Transverse colon (tissue), 4 donors: ENCODE data around the gene SCML2. TPM values are rescaled to one million over a fixed set of nuclear protein-coding genes. Genes with fewer than 3 reads are reported as not detected.
"Not testable (repeated sequence)": the region's sequence is repeated elsewhere in the genome, so short reads cannot be mapped to it uniquely, and the experiment has no call there.

Experiments used
- DNase-seq: peaks from one replicate; pipeline ENCODE4 v3.0.0-alpha.2; 2019
- H3K27ac ChIP-seq, 4 donors: fragments of 200-600 bp; sonication (generic); 2 replicates each; pipeline ENCODE4 v1.5.1; 2016 to 2018; ENCODE audit warnings: inconsistent platforms in 4 of 4
- H3K27me3 ChIP-seq: fragments of 200-600 bp; sonication (generic); 2 replicates; pipeline ENCODE4 v1.5.1; 2017; ENCODE audit warnings: inconsistent platforms
- H3K36me3 ChIP-seq, 4 donors: fragments of 200-600 bp; sonication (generic); 2 replicates each; pipeline ENCODE4 v1.5.1; 2017 to 2019; ENCODE audit warnings: inconsistent platforms in 4 of 4
- H3K4me1 ChIP-seq, 4 donors: fragments of 200-600 bp; sonication (generic); 2 replicates each; pipeline ENCODE4 v1.5.1; 2017 to 2020; ENCODE audit warnings: inconsistent platforms in 4 of 4
- H3K4me3 ChIP-seq, 4 donors: fragments of 200-600 bp; sonication (generic); 1 replicate in 1 of 4; 2 replicates in 3 of 4; pipeline versions ENCODE4 v1.5.1 to v1.6.1; 2017 to 2019; ENCODE audit warnings: inconsistent platforms in 4 of 4
- H3K9me3 ChIP-seq, 2 donors: fragments of 200-600 bp; sonication (generic); 2 replicates each; pipeline ENCODE4 v1.5.1; 2017 to 2019; ENCODE audit warnings: inconsistent platforms in 2 of 2
- EP300 ChIP-seq: sonication (generic); formaldehyde crosslinking; IDR thresholded peaks from one replicate; pipeline ENCODE4 v1.6.1; 2017; ENCODE audit warnings: antibody characterized with exemption, low read depth
- POLR2A ChIP-seq: fragments of 450-650 bp; IDR thresholded peaks from one replicate; pipeline ENCODE4 v1.6.1; 2016; ENCODE audit warnings: antibody characterized with exemption, mild to moderate bottlenecking, moderate library complexity
- POLR2AphosphoS5 ChIP-seq, 3 donors: sonication (generic); formaldehyde crosslinking; IDR thresholded peaks; one replicate each; pipeline ENCODE4 v1.6.1; 2016; ENCODE audit warnings: antibody characterized with exemption in 3 of 3
- WGBS, 2 donors: methylation state at CpG; one replicate each; pipeline ENCODE4 v1.1.5; 2018; ENCODE audit warnings: low coverage in 1 of 2; 5-methylcytosine and 5-hydroxymethylcytosine counted together
- in situ Hi-C, 4 donors: fragments of 200-750 bp; cut with MboI; loops; one replicate each; pipeline versions ENCODE4 v1.15.0 to v1.15.1; 2017; ENCODE audit warnings: low sequenced_read_pairs in 3 of 4, low pct_ligation_motif_present in 1 of 4, low pct_unique_long_range_greater_than_20kb in 1 of 4
- intact Hi-C: fragments of 100-400 bp; cut with DNase I; formaldehyde crosslinking; loops from one replicate; pipeline ENCODE4 v1.15.1; 2023; ENCODE audit warnings: low total_unique reads
- total RNA-seq, 4 donors: library from RNA; depleted of rRNA; stranded (reverse); fragments of >200 nt; gene quantifications; one replicate each; pipeline ENCODE4 v1.1.0, GENCODE V29; 2016
- TF ChIP-seq, protein P1 (sequence below), 5 experiments: fragments of 200-600 bp in 3 of 5; fragments of 450-650 bp in 2 of 5; sonication (generic) in 3 of 5; IDR thresholded peaks; 1 replicate in 2 of 5; 2 replicates in 3 of 5; pipeline ENCODE4 v1.5.1; 2016 to 2017; ENCODE audit warnings: antibody characterized with exemption in 5 of 5, inconsistent platforms in 3 of 5, mild to moderate bottlenecking in 2 of 5, moderate library complexity in 1 of 5

The SCML2 gene
- total RNA-seq, 4 donors from 2014 or later, result 1.1 to 15.9 (median 1.4) TPM

DNA sequence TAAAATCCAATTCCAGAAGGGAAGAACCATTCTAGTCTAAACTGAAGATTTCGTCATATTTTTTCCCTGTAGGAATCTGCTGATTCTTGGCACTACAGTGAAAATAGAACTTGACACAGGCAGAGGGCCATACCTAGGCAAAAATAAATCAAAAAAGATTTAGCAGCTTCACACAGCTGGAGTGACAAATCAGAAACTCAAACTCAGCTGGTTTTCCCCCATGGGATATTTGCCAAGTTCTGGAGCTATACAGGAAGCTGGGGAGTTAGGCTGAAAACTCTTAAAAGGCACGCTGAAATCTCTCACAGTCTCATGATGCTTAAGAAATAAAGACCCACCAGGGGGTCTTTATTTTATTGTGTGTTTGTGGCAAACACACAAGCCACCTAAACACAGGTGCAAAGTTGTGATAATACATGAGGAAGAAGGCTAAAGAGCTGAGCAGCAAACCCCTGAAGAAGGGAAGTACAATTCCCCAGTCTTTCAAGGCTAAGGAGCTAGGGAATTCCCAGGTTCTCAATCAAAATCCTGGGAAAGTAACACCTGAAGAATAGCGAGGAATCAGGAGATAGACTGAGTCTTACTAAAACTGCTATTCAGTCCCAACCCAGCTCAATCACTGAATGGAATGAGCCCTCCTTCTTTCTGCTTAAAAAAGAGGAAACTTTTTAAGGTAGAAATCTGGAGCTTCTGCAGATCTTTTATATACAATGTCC, 101.7 kb downstream of the SCML2 start:
- H3K36me3 ChIP-seq, result no peaks in the 10 kb centered on the region
- H3K9me3 ChIP-seq, result no peaks in the 10 kb centered on the region
- WGBS, 2 donors, result 45% methylated on average over 3 of the region's 3 CpGs; no CpG with 5 or more reads in 1 of the 2 donors
- DNase-seq, result no peak
- no peaks in the 10 kb centered on the region for H3K4me1 ChIP-seq
- H3K27me3 ChIP-seq, result no peaks in the 10 kb centered on the region
- in situ Hi-C loops, result no loop called here
- H3K4me3 ChIP-seq, result no peak overlapping the region
- no peak for TF ChIP-seq EP300
- no peak for TF ChIP-seq POLR2A
- TF ChIP-seq, protein P1, sequence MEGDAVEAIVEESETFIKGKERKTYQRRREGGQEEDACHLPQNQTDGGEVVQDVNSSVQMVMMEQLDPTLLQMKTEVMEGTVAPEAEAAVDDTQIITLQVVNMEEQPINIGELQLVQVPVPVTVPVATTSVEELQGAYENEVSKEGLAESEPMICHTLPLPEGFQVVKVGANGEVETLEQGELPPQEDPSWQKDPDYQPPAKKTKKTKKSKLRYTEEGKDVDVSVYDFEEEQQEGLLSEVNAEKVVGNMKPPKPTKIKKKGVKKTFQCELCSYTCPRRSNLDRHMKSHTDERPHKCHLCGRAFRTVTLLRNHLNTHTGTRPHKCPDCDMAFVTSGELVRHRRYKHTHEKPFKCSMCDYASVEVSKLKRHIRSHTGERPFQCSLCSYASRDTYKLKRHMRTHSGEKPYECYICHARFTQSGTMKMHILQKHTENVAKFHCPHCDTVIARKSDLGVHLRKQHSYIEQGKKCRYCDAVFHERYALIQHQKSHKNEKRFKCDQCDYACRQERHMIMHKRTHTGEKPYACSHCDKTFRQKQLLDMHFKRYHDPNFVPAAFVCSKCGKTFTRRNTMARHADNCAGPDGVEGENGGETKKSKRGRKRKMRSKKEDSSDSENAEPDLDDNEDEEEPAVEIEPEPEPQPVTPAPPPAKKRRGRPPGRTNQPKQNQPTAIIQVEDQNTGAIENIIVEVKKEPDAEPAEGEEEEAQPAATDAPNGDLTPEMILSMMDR (IDR thresholded peaks at IDR 0.05), result no peak
- no peak for TF ChIP-seq POLR2AphosphoS5 (IDR thresholded peaks at IDR 0.05)
- intact Hi-C loops, result no loop called here
- H3K27ac ChIP-seq, result no peak overlapping the region

DNA sequence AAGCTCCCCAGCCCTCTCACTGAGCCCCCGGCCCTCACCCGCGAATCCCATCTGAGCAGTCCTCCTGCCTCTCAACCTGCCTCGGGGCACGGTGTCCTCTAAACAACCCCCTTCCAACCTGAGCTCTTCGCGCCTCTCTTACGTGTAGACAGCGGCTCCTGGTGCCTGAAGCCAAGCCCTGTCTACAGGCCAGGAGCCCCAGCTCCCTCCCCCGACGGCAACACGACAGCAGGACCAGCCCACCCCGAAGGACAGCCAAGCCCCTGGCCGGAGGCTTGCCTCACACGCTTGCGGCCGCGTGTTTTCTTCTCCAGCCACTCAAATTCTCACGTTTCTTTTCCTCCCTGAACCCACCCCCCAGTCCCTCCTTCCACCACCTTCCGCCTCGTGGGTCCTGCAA, 124.8 kb downstream of the SCML2 start:
- 83% methylated on average over 20 of the region's 21 CpGs; no CpG with 5 or more reads in 1 of the 2 donors for WGBS, 2 donors
- H3K27ac ChIP-seq, intact Hi-C loops, in situ Hi-C loops, H3K9me3 ChIP-seq, H3K4me3 ChIP-seq, DNase-seq, H3K4me1 ChIP-seq, H3K27me3 ChIP-seq, H3K36me3 ChIP-seq: not testable (repeated sequence)

DNA sequence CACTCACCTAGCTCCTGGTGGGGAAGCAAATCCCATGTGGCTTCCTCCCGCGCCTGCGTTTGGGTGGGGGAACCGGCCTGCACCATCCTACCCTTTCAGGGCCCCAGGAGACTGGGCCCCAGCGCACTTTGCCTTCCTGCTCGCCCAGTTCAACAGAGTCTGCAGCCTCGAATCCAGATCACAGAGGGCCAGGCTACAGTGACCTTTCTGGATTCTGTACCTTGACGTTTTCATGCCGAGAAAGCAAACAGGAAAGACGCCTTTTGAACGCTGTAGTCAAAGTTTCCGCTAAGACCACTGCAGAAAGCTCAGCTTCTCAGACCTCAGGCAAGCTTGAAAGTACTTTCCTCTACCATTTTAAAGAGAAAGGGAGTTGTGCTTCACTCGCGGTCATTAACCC, 126.4 kb downstream of the SCML2 start:
- Histone ChIP-seq H3K4me1 (no peaks in the 10 kb centered on the region), H3K9me3 (no peaks in the 10 kb centered on the region), H3K4me3 (no peak overlapping the region), H3K36me3 (no peaks in the 10 kb centered on the region), H3K27me3 (no peaks in the 10 kb centered on the region), H3K27ac (no peak overlapping the region)
- 86% methylated on average over 14 of the region's 14 CpGs; no CpG with 5 or more reads in 1 of the 2 donors for WGBS, 2 donors
- DNase-seq, result no peak
- intact Hi-C loops (no loop called here), in situ Hi-C loops (no loop called here)
- TF ChIP-seq POLR2AphosphoS5 (IDR thresholded peaks at IDR 0.05), result no peak

DNA sequence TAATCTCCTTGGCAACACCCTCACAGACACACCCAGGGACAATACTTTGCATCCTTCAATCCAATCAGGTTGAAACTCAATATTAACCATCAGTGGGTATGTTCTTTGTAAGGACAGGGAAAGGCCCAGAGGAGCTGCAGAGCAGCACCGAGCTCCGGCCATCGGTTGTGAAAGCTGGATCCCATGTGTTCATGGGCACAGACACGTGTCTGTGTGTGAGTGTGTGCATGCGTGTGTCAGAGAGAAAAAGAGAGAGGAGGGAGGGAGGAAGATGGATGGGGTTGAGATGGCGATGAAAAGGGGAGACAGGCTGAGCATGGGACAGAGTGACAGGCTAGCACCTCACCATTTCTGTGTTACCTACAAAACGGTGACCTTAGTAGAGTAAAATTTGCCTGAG, 127.0 kb downstream of the SCML2 start:
- no peak for DNase-seq
- 90% methylated on average over 7 of the region's 7 CpGs; no CpG with 5 or more reads in 1 of the 2 donors for WGBS, 2 donors
- intact Hi-C loops, result no loop called here
- Histone ChIP-seq H3K4me1 (no peaks in the 10 kb centered on the region), H3K27ac (no peak overlapping the region), H3K4me3 (no peak overlapping the region), H3K9me3 (no peaks in the 10 kb centered on the region), H3K36me3 (no peaks in the 10 kb centered on the region), H3K27me3 (no peaks in the 10 kb centered on the region)
- in situ Hi-C loops, result no loop called here
- TF ChIP-seq POLR2AphosphoS5 (IDR thresholded peaks at IDR 0.05) (no peak), POLR2A (no peak), EP300 (no peak)
- TF ChIP-seq, protein P1 (IDR thresholded peaks at IDR 0.05), result no peak

DNA sequence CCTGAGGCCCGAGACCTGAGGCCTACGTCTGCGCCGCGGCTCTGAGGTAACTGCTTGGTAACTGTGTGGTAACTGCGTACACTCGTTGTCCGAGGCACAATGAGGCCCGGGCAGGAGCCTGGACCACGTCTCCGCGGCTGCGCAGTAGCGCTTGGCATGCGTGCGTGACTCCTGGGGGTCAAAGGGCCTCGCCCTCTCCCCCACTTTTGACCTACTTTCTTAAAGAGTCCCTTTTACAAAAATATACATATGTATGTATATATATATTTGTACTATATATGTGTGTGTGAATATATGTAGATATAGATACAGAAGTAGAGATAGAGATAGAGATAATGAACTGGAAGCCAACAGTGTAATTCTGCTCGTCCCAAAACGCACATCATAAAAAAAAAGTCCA, 133.7 kb downstream of the SCML2 start, which contains the start of gene BEND2:
TSS of gene BEND2 (minus strand) at position 101 of the 400 bp plus-strand sequence. CDS start 136 bp downstream, outside the sequence.
- 96% methylated on average over 18 of the region's 19 CpGs; no CpG with 5 or more reads in 1 of the 2 donors for WGBS, 2 donors
- in situ Hi-C loops, result no loop called here

More for the DNA sequence above, 133.7 kb downstream of the SCML2 start, which contains the start of gene BEND2:
- no peaks in the 10 kb centered on the region for H3K4me1 ChIP-seq
- no peak for DNase-seq
- no peak within 1 kb of the TSS for H3K27ac ChIP-seq
- H3K9me3 ChIP-seq, result no peaks in the 10 kb centered on the region
- no peaks in the 10 kb centered on the region for H3K36me3 ChIP-seq
- TF ChIP-seq EP300, result no peak
- TF ChIP-seq POLR2A, result no peak
- TF ChIP-seq POLR2AphosphoS5 (IDR thresholded peaks at IDR 0.05), result no peak
- TF ChIP-seq, protein P1 (IDR thresholded peaks at IDR 0.05), result no peak
- H3K27me3 ChIP-seq, result no peaks in the 10 kb centered on the region
- intact Hi-C loops, result no loop called here
- H3K4me3 ChIP-seq, result no peak within 1 kb of the TSS
